GM21528 (cell line): ENCODE data around the gene VPS13D.

Source experiments
- ATAC-seq: cut with Tn5 transposase; IDR thresholded peaks from one replicate; pipeline ENCODE4 v1.9.1; 2021; ENCODE audit warnings: mild to moderate bottlenecking, moderate library complexity; ENCODE audit not compliant: unreplicated experiment, low FRiP score

VPS13D gene

GRCh38 chr1:12397462-12398450 lies 167.9 kb downstream of the VPS13D start:
- no peak for ATAC-seq

GRCh38 chr1:12398479-12398878 lies 168.6 kb downstream of the VPS13D start:
- ATAC-seq = no peak

GRCh38 chr1:12400027-12400693 lies 170.3 kb downstream of the VPS13D start:
- ATAC-seq = no peak

- ATAC-seq = no peak
These were observed 172.4 kb downstream of the VPS13D start for GRCh38 chr1:12402159-12402673.

- ATAC-seq = no peak
These were observed 173.0 kb downstream of the VPS13D start for GRCh38 chr1:12402842-12403241.

GRCh38 chr1:12404918-12405317 lies 175.1 kb downstream of the VPS13D start:
- no peak for ATAC-seq

GRCh38 chr1:12405325-12406210 lies 175.7 kb downstream of the VPS13D start:
- no peak for ATAC-seq

GRCh38 chr1:12406211-12407021 lies 176.6 kb downstream of the VPS13D start:
- ATAC-seq = no peak

- ATAC-seq = no peak
These were observed 177.5 kb downstream of the VPS13D start for GRCh38 chr1:12407050-12407961.

- ATAC-seq = no peak
These were observed 178.2 kb downstream of the VPS13D start for GRCh38 chr1:12407962-12408454.

- ATAC-seq = no peak
These were observed 178.8 kb downstream of the VPS13D start for GRCh38 chr1:12408662-12409061.

- ATAC-seq = no peak
These were observed 179.9 kb downstream of the VPS13D start for GRCh38 chr1:12409681-12410080.

GRCh38 chr1:12410351-12410750 lies 180.5 kb downstream of the VPS13D start:
- ATAC-seq = no peak

- no peak for ATAC-seq
These were observed 181.3 kb downstream of the VPS13D start for GRCh38 chr1:12411098-12411497.

GRCh38 chr1:12411747-12412146 lies 181.9 kb downstream of the VPS13D start:
- ATAC-seq = no peak

GRCh38 chr1:12412439-12412838 lies 182.6 kb downstream of the VPS13D start:
- no peak for ATAC-seq

- no peak for ATAC-seq
These were observed 184.0 kb downstream of the VPS13D start for GRCh38 chr1:12413664-12414410.
